Heart left ventricle (tissue), 16 donors: ENCODE data around the gene WDR7. TPM values are rescaled to one million over a fixed set of nuclear protein-coding genes. Genes with fewer than 3 reads are reported as not detected.

Experiments used
- ATAC-seq, 4 donors: fragments of 200-7000 bp; cut with Tn5 transposase; one replicate each; pipeline ENCODE4 v1.9.1; 2020 to 2022; ENCODE audit warnings: moderate library complexity in 4 of 4, mild to moderate bottlenecking in 3 of 4, moderate number of reproducible peaks in 1 of 4
- DNase-seq, 5 donors: peaks; one replicate each; pipeline ENCODE4 v3.0.0-alpha.2; 2020
- H3K27ac ChIP-seq, 12 donors: fragments of 200-600 bp; sonication (generic) in 4 of 12; one replicate each; pipeline versions ENCODE4 v1.5.0 to v1.8.0; 2016 to 2022; ENCODE audit warnings: mild to moderate bottlenecking in 2 of 12
- H3K27me3 ChIP-seq, 9 donors: fragments of 200-600 bp; sonication (generic) in 2 of 9; one replicate each; pipeline versions ENCODE4 v1.5.1 to v1.8.0; 2016 to 2022; ENCODE audit warnings: mild to moderate bottlenecking in 3 of 9
- H3K36me3 ChIP-seq, 9 donors: fragments of 200-600 bp; sonication (generic) in 2 of 9; one replicate each; pipeline versions ENCODE4 v1.5.0 to v1.8.0; 2018 to 2022; ENCODE audit warnings: mild to moderate bottlenecking in 2 of 9
- H3K4me1 ChIP-seq, 12 donors: fragments of 200-600 bp; sonication (generic) in 4 of 12; one replicate each; pipeline versions ENCODE4 v1.5.0 to v1.8.0; 2016 to 2022; ENCODE audit warnings: mild to moderate bottlenecking in 3 of 12
- H3K4me3 ChIP-seq, 12 donors: fragments of 200-600 bp; sonication (generic) in 4 of 12; one replicate each; pipeline versions ENCODE4 v1.5.0 to v1.8.0; 2017 to 2022; ENCODE audit warnings: mild to moderate bottlenecking in 9 of 12, moderate library complexity in 4 of 12
- H3K9me3 ChIP-seq, 12 donors: fragments of 200-600 bp; sonication (generic) in 4 of 12; one replicate each; pipeline versions ENCODE4 v1.5.0 to v1.8.0; 2016 to 2022; ENCODE audit warnings: mild to moderate bottlenecking in 1 of 12
- CTCF ChIP-seq, 12 donors: fragments of 200-600 bp; sonication (generic) in 4 of 12; IDR thresholded peaks; one replicate each; pipeline versions ENCODE4 v1.5.0 to v1.8.0; 2018 to 2022; ENCODE audit warnings: antibody characterized with exemption in 12 of 12, mild to moderate bottlenecking in 5 of 12
- POLR2A ChIP-seq, 2 donors: fragments of 450-650 bp; IDR thresholded peaks; one replicate each; pipeline ENCODE4 v1.6.1; 2017; ENCODE audit warnings: antibody characterized with exemption in 2 of 2, mild to moderate bottlenecking in 2 of 2, moderate library complexity in 2 of 2
- WGBS, 4 donors: extraction: QIAGEN DNeasy Blood & Tissue Kit in 2 of 4; methylation state at CpG; one replicate each; pipeline versions ENCODE4 v1.1.5 to v1.1.7; 2013 to 2018; 5-methylcytosine and 5-hydroxymethylcytosine counted together
- intact Hi-C, 10 donors: fragments of 100-400 bp; cut with DNase I; formaldehyde crosslinking; loops; one replicate each; pipeline versions ENCODE4 v1.11.1 to v1.14.2; 2022
- polyA plus RNA-seq, 2 donors: library from polyadenylated mRNA; stranded (reverse); fragments of 200-250 nt; gene quantifications; one replicate each; pipeline ENCODE4 v1.2.3, GENCODE V29; 2013
- total RNA-seq, 9 donors: library from RNA; depleted of rRNA in 2 of 9; stranded (reverse); fragments of >200 nt in 2 of 9; fragmentation: NEBNext Ultra II Directional in 3 of 9; extraction: Animal tissue kit (Norgen Biotek cat#: 25700) in 3 of 9; gene quantifications; one replicate each; pipeline versions ENCODE4 v1.1.0 to v1.2.4, GENCODE V29; 2016 to 2023
- donor health status: ischemic (EF 13 %, LVEDD 7.1; RV severe dilation, severe dysfunction).
- donor health status: healthy with polysubstance abuse.
- donor health status: DM: no; HTN: yes; CAD: no.
- donor health status: DM: no; HTN: no; CAD: no.
- donor health status: ischemic (EF 25% LVEDD 6.9; RV normal size, moderate dysfunction).
- donor health status: ischemic (EF 25% LVEDD 5.7; RV mildly dilated, moderate dysfunction).
- donor health status: healthy.
- donor health status: DM: yes; HTN: yes; CAD: no.
- donor health status: ischemic (EF 35%, LVEDD 5.7; RV mildly dilated, moderate dysfunction).
- donor health status: nonischemic (EF 11% LVEDD 7.7; RV severe dilation, severe dysfunction).
- donor health status: DM: yes; HTN: yes; CAD: no.
- donor health status: PGD.
- donor health status: ischemic (EF 29% LVEDD 5.4; RV normal size, mild dysfunction).
- donor health status: nonischemic (EF 23%, LVEDD 6.1; RV moderate dilation, normal function).

Gene WDR7
- total and polyA plus RNA-seq, 11 donors = 4.3 to 33.6 (median 26.6) TPM

GRCh38 chr18:56738184-56738583 lies 87.0 kb downstream of the WDR7 start:
- Histone ChIP-seq H3K27me3 (no peaks in the 10 kb centered on the region), H3K4me3 (no peak overlapping the region), H3K4me1 (peaks cover 0 to 6% (median 0%) of the 10 kb centered on the region in 12 donors), H3K27ac (no peak overlapping the region), H3K36me3 (peaks cover 0 to 10% (median 0%) of the 10 kb centered on the region in 9 donors), H3K9me3 (peaks cover 0 to 7% (median 0%) of the 10 kb centered on the region in 12 donors)
- DNase-seq (no peak), ATAC-seq (no peak)
- 89 to 93% (median 92%) methylated on average over 5 of the region's 5 CpGs for WGBS, 4 donors
- intact Hi-C loops = no loop called here
- TF ChIP-seq POLR2A (IDR thresholded peaks at IDR 0.05) = no peak
- no peak for TF ChIP-seq CTCF (IDR thresholded peaks at IDR 0.05)

- Histone ChIP-seq H3K4me1 (peaks cover 0 to 6% (median 0%) of the 10 kb centered on the region in 12 donors), H3K27ac (no peak overlapping the region), H3K36me3 (peaks cover 0 to 10% (median 0%) of the 10 kb centered on the region in 9 donors), H3K27me3 (no peaks in the 10 kb centered on the region), H3K9me3 (peaks cover 0 to 7% (median 0%) of the 10 kb centered on the region in 12 donors), H3K4me3 (no peak overlapping the region)
- ATAC-seq = no peak
- no peak for DNase-seq
- intact Hi-C loops = loop anchor here in 2 of 10 donors (5.0 to 10.0 kb wide), 2 partner anchors 705 to 823 kb away; no protein-coding TSS in a partner anchor
- TF ChIP-seq POLR2A (IDR thresholded peaks at IDR 0.05) = no peak
- TF ChIP-seq CTCF (IDR thresholded peaks at IDR 0.05) = no peak
- WGBS, 4 donors = 94 to 96% (median 96%) methylated on average over 2 of the region's 2 CpGs
Observed at GRCh38 chr18:56739731-56740130, 88.6 kb downstream of the WDR7 start.

GRCh38 chr18:56740645-56741044 lies 89.5 kb downstream of the WDR7 start:
- TF ChIP-seq CTCF (IDR thresholded peaks at IDR 0.05) (no peak), POLR2A (IDR thresholded peaks at IDR 0.05) (no peak)
- Histone ChIP-seq H3K27me3 (no peaks in the 10 kb centered on the region), H3K36me3 (peaks cover 0 to 8% (median 0%) of the 10 kb centered on the region in 9 donors), H3K9me3 (peaks cover 0 to 7% (median 0%) of the 10 kb centered on the region in 12 donors), H3K4me3 (no peak overlapping the region), H3K4me1 (peaks cover 0 to 13% (median 0%) of the 10 kb centered on the region in 12 donors), H3K27ac (no peak overlapping the region)
- intact Hi-C loops = loop anchor here in 2 of 10 donors (5.0 to 10.0 kb wide), 2 partner anchors 704 to 822 kb away; no protein-coding TSS in a partner anchor
- ATAC-seq = no peak
- 22 to 58% (median 49%) methylated on average over 1 of the region's 1 CpG for WGBS, 4 donors
- no peak for DNase-seq

- no peak for ATAC-seq
- Histone ChIP-seq H3K27ac (no peak overlapping the region), H3K4me3 (no peak overlapping the region), H3K9me3 (peaks cover 0 to 7% (median 0%) of the 10 kb centered on the region in 12 donors), H3K27me3 (no peaks in the 10 kb centered on the region), H3K36me3 (no peaks in the 10 kb centered on the region), H3K4me1 (peaks cover 0 to 19% (median 4%) of the 10 kb centered on the region in 12 donors)
- TF ChIP-seq POLR2A (IDR thresholded peaks at IDR 0.05) (no peak), CTCF (IDR thresholded peaks at IDR 0.05) (no peak)
- WGBS, 4 donors = 96 to 100% (median 99%) methylated on average over 1 of the region's 1 CpG
- intact Hi-C loops = loop anchor here in 2 of 10 donors (5.0 to 10.0 kb wide), 2 partner anchors 703 to 821 kb away; no protein-coding TSS in a partner anchor
- DNase-seq = no peak
Observed at GRCh38 chr18:56741685-56742084, 90.5 kb downstream of the WDR7 start.
